D721Med (cell line): ENCODE measurements around the gene SFMBT2.
"Not testable (repeated sequence)": the region's sequence is repeated elsewhere in the genome, so short reads cannot be mapped to it uniquely, and the experiment has no call there.

Experiments
- DNase-seq: peaks from one replicate; pipeline ENCODE4 v3.0.0; 2011; ENCODE audit warnings: low spot score; ENCODE audit not compliant: insufficient read length
- FAIRE-seq: peaks from 2 replicates; lab custom pipeline; 2011; peaks lifted over from hg19 to GRCh38; lab: Jason Lieb, UNC
- TF ChIP-seq, protein P1 (sequence below): IDR thresholded peaks from 2 replicates; pipeline ENCODE4 v1.5.1; 2012; ENCODE audit warnings: mild to moderate bottlenecking, control low read depth; ENCODE audit not compliant: insufficient read depth; ENCODE audit errors: missing control alignments

SFMBT2 gene

DNA sequence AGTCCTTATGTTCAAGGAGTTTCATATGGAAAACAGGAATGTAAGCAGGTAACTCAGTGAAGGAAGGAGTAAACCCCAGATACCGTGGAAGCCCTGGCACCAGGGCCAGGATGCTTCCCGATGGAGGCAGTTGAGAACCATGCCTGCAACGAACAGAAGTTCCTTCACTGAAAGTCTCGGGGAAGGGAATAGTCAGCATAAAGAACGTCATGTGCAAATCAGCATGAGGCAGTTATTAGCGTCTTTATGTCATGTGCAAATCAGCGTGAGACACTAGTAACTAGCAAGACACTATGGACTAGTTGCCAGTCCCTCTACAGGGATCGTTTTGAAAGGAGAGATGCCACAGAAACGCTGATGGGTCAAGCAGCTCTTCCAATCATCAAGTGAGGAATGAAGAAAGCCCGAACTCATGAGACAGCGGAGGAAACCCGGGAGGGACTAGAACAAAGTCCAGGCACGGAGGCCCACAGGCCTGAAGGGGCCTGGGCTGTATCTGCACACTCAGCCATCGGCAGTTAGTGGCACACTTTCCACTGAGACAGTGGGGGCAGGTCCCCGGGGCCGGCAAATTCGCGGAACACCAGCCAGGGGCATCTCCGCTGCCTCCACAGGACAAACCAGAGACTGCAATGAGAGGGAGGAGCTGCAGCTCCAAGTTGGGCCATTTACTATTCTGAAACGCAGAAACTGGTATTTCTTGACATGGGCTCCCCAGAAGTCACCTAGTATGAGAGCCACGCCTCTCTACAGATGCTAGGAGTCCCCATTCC lies 109.6 kb downstream of the SFMBT2 start:
- TF ChIP-seq, protein P1, sequence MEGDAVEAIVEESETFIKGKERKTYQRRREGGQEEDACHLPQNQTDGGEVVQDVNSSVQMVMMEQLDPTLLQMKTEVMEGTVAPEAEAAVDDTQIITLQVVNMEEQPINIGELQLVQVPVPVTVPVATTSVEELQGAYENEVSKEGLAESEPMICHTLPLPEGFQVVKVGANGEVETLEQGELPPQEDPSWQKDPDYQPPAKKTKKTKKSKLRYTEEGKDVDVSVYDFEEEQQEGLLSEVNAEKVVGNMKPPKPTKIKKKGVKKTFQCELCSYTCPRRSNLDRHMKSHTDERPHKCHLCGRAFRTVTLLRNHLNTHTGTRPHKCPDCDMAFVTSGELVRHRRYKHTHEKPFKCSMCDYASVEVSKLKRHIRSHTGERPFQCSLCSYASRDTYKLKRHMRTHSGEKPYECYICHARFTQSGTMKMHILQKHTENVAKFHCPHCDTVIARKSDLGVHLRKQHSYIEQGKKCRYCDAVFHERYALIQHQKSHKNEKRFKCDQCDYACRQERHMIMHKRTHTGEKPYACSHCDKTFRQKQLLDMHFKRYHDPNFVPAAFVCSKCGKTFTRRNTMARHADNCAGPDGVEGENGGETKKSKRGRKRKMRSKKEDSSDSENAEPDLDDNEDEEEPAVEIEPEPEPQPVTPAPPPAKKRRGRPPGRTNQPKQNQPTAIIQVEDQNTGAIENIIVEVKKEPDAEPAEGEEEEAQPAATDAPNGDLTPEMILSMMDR, result no peak
- no peak for FAIRE-seq
- no peak for DNase-seq

DNA sequence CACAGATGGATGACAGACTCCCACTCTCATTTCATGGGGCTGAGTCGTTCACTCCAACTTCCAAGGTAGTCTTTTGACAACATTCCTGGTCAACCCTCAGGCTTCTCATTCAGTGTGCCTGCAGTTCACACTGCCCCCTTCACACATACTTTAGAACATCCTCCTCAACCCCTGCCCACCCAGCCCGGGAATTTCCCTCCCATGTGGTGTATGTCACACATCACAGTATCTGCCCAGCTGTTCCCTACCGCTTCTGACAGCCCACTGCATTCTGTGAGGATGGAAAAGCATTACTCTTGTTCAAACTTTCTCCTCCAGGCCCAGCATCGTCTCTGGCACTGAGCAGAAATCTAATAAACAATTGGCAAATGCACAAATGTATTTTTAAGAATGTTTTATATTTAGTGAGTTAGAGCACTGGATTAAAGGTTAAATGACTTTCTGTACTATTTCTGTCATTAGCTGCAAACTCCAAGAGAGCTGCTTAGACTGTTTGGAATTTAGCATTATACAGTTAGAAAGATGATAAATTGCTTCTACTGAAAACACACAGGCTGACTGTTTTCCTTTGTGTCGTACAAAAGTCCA lies 110.4 kb downstream of the SFMBT2 start:
- no peak for DNase-seq
- FAIRE-seq, result no peak
- TF ChIP-seq, protein P1, result no peak

DNA sequence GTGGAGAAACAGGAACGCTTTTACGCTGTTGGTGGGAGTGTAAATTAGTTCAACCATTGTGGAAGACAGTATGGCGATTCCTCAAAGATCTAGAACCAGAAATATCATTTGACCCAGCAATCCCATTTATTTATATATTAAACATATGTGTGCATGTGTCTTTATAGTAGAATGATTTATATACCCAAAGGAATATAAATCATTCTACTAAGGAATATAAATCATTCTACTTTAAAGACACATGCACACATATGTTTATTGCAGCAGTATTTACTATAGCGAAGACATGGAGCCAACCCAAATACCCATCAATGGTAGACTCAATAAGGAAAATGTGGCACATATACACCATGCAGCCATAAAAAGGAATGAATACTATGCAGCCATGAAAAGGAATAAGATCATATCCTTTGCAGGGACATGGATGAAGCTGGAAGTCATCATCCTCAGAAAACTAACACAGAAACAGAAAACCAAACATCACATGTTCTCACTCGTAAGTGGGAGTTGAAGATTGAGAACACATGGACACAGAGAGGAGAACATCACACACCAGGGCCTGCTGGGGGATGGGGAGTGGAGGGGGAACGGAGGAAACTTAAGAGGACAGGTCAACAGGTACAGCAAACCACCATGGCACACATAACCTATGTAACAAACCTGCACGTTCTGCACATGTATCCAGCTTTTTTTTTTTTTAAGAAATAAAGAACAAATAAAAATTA lies 111.1 kb downstream of the SFMBT2 start:
- FAIRE-seq, DNase-seq: not testable (repeated sequence)

DNA sequence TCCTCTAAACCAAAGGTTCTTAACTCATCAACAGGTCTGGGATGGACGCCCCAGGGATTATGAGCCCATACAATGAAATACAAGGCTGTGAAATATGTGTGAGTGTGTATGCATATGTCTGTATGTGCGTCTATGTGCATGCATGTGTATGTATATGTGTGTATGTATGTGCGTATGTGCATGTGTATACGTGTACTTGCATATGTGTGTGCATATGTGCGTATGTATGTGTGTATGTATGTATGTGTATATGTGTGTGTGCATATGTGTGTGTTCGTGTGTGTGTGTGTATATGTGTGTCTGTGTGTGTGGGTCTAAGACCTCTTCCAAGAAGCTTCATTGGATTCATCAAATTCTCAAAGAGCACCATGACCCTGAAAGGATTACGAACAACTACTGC lies 112.3 kb downstream of the SFMBT2 start:
- no peak for FAIRE-seq
- TF ChIP-seq, protein P1, result no peak
- no peak for DNase-seq

DNA sequence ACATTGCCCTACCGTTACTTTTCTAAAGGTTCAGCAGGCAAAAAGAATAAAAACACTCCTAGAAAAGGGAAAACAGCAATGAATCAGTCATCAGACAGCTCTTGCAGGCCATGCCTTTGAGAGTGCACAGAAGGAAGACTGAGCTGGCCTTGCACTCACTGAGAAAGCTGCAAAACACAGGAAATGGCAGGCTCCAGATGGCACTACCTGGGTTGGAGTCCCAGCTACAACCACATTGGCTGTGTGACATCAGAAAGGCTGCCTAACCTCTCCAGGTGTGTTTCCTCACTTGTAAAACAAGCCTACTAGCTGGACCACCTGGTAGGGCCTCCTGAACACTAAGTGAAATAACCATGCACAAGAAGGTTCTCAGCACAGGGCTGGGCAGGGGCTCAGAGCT lies 113.7 kb downstream of the SFMBT2 start:
- TF ChIP-seq, protein P1, result no peak
- no peak for DNase-seq
- no peak for FAIRE-seq

DNA sequence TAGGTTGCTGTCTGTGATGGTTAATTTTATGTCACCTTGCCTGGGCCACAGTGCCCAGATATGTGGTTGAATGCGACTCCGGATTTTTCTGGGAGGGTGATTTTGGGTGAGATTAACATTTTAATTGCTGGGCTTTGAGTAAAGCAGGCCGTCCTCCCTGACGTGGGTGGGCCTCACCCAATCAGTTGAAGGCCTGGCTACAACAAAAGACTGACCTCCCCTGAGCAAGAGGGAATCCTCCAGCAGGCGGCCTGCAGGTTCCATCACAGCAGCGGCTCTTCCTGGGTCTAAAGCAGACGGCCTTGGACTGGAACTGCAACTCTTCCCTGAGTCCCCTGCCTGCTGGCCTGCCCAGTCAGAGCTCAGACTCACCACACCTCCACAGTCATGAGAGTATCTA lies 114.2 kb downstream of the SFMBT2 start:
- FAIRE-seq (no peak), DNase-seq (no peak)
- TF ChIP-seq, protein P1, result no peak

DNA sequence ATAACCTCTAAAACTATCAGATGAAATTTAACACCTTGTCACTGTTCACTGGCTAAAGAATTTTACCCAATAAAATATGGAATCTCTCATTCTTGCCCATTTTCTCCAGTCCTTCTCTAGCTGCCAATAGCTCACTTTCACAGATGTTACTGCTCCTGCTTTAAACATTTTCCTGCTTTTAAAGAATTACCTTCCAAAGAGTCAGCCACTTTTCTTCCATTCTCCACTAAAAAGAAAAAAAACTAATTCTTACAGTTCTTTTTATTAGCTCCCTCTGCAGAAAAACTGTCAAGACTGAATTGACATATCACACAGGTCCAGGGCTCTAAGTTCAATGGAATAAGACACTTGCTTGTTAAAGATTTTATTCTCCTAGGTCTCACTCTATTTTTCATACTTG lies 114.8 kb downstream of the SFMBT2 start:
- no peak for FAIRE-seq
- TF ChIP-seq, protein P1, result no peak
- no peak for DNase-seq
